ENCODE data around the gene IQCK. TPM values are rescaled to one million over a fixed set of nuclear protein-coding genes. Genes with fewer than 3 reads are reported as not detected.

IQCK gene
- total RNA-seq, 1 donor from 2014 or later, result 7.3 TPM

- intact Hi-C loops (cut with DNase I), result no loop called here
- DNase-seq (ENCODE audit: low spot score), result no peak
These were observed 172.8 kb downstream of the IQCK start for GRCh38 chr16:19890901-19891300.

GRCh38 chr16:19892902-19893301, 174.8 kb downstream of the IQCK start:
- DNase-seq (ENCODE audit: low spot score), result no peak
- intact Hi-C loops (cut with DNase I), result no loop called here

- DNase-seq (ENCODE audit: low spot score), result no peak
- intact Hi-C loops (cut with DNase I), result no loop called here
These were observed 176.5 kb downstream of the IQCK start for GRCh38 chr16:19894586-19894985.

- intact Hi-C loops (cut with DNase I), result no loop called here
- DNase-seq (ENCODE audit: low spot score), result no peak
These were observed 178.9 kb downstream of the IQCK start for GRCh38 chr16:19896951-19897350.

GRCh38 chr16:19898166-19898565, 180.1 kb downstream of the IQCK start:
- no peak for DNase-seq (ENCODE audit: low spot score)
- intact Hi-C loops (cut with DNase I), result no loop called here

GRCh38 chr16:19898924-19899604, 181.0 kb downstream of the IQCK start:
- no peak for DNase-seq (ENCODE audit: low spot score)
- intact Hi-C loops (cut with DNase I), result no loop called here

GRCh38 chr16:19899605-19899955, 181.5 kb downstream of the IQCK start:
- DNase-seq (ENCODE audit: low spot score), result no peak
- intact Hi-C loops (cut with DNase I), result no loop called here

GRCh38 chr16:19901164-19901563, 183.1 kb downstream of the IQCK start:
- DNase-seq (ENCODE audit: low spot score), result no peak
- intact Hi-C loops (cut with DNase I), result no loop called here

- no peak for DNase-seq (ENCODE audit: low spot score)
- intact Hi-C loops (cut with DNase I), result loop anchor here (2.0 kb wide), 1 partner anchor 475 kb away; no protein-coding TSS in a partner anchor
These were observed 189.3 kb downstream of the IQCK start for GRCh38 chr16:19907161-19907992.

Other genes starting within 250 kb of the IQCK start
- gene GDE1, start 196.2 kb upstream of the IQCK start, total RNA-seq, result 89.1 TPM
- gene CCP110, start 194.3 kb upstream of the IQCK start, total RNA-seq, result 7.3 TPM
- 30.1 TPM for gene VPS35L, start 162.6 kb upstream of the IQCK start, total RNA-seq
- gene KNOP1, start within 50 bp of the IQCK start, total RNA-seq, result 6.8 TPM
- gene GPRC5B, start 166.6 kb downstream of the IQCK start, total RNA-seq, result 54.1 TPM